ENCODE results near the gene SLC24A2.

SLC24A2 gene

DNA sequence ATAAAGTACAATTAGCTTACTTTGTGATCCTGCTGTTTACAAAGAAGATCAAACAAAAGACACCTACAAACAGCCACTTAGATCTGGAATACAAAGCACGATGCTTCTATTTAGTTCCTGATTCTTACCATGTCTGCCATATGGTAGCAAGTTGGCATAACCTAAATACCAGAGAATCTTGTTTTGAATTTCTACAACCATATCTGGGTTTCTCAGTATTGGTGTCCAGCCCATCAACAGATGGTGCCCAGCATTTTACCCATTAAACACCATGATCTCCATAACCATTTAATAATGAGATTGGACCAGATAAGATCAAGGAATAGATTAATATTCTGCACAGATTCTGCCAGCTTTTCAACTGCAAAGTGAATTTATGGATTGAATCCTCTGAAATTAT lies 29.8 kb downstream of the SLC24A2 start:
- no peak for DNase-seq (ENCODE audit: low read depth in 2 of 2)

DNA sequence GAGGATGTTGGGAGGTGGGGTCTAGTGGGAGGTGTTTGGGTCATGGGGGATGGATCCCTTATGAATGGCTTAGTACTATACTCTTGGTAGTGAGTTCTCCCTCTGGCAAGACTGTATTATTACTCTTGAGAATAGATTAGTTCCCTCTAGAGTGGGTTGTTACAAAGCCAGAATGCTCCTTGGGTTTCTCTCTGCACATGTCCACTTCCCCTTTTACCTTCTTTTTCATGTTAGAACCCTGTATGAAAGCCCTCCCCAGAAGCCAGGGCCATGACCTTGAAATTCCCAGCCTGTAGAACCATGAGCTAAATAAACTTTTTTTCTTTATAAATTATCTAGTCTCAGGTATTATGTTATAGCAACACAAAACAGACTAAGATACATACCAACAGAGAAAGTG lies 31.1 kb downstream of the SLC24A2 start:
- DNase-seq (ENCODE audit: low read depth in 2 of 2), result no peak

DNA sequence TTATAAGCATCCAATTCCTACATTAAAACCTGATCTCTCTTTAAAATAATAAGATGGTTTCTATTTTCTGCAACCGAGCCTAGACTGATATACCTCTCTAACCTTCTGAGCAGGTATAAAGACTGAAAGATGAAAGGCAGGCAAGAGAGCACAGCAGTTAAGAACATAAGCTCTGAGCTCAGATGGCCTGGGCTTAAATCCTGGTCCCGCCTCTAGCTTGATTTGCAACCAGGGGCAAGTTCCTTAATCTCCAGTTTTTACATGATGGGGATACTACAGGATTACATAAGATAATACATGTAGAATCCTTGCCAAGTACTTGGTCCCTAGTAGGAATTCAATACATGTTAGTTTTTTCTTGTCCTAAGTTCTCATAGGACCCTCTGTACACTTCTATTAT lies 33.9 kb downstream of the SLC24A2 start:
- DNase-seq (ENCODE audit: low read depth in 2 of 2), result no peak

DNA sequence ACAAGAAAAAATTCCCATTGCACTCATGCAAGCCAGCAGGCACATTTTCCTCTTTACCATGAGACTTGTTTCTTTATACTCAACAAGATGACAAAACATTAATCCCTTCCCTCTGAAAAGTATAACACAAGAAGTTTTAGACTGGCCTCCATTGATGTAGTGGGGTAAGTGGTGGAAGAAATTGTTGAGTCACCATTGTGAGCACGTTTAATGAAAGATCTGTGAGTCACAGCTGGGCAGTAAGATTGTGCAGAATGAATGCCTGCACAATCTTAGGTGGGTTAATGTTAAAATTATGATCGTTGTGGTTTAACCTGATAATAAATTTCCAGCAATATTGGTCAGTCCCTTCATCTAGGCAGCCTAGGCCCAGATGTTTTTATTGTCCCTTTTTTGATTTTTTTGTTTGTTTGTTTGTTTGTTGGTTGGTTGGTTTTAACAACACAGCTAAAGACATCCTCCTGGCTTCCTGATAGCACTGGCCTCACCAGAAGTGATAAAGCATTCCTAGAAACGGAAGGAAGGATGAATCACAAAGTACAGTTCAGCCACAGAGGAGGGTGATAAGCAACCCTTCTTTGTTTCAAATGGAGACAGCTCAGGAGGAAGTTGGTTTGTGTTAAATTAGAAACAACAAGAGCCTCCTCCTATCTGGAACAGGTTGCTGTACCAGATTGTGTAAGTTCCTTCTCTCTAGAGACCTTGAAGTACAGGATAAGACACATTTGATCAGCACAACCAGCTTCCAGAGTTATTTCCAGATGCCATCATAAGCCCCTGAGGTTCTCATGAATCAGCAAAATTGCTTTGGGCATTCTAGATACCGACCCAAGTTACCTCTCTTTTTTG lies 40.3 kb downstream of the SLC24A2 start:
- DNase-seq (ENCODE audit: low read depth in 2 of 2), result no peak

DNA sequence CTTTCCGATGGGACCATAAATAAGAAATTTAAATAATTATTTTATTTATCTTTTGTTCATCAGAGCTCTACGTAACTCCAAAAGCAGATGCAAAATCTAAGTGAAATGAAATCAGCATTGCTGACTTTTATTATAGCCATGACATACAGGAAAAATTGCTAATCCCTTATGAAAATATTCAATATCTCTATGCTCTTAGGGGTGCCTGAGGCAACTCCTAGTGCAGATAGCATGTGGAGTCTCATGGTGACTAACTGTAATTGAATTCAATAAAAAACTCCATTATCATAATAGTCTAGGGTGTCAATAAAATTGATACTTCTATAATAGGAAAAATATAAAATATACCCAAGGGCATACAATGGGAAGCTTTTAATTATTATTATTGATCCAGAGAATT lies 42.6 kb downstream of the SLC24A2 start:
- DNase-seq (ENCODE audit: low read depth in 2 of 2), result no peak

DNA sequence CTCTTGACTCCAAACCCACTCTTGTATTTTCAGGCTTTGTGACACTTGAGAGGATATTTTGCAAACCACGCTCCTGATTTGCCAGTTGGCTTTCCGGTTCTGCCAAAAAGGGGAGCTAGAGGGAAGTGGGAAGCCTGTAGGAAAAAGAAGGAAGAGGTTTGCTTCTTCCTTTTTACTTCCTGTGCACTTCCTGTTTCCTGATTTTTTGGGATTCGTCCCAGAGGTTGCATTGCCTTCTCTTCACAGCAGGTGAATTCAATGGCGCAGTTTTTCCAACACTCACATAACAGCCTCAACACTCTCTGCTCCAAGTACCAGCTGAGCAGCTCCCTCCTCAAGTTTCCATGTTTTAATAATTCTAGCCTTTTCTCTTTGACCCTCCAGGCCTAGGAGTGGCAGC lies 47.7 kb downstream of the SLC24A2 start:
- no peak for DNase-seq (ENCODE audit: low read depth in 2 of 2)
